OCI-LY1 (cell line): ENCODE measurements around the gene MANSC4.

Source experiments
- H2AFZ ChIP-seq: fragments of 200-600 bp; sonication (generic), shearing (Covaris generic); 2 replicates; pipeline ENCODE4 v1.6.0; 2014; ENCODE audit warnings: antibody characterized with exemption, mild to moderate bottlenecking, low read length
- H3F3A ChIP-seq: fragments of 200-600 bp; sonication (generic), shearing (Covaris generic); 2 replicates; pipeline ENCODE4 v1.6.0; 2014; ENCODE audit warnings: mild to moderate bottlenecking, antibody characterized with exemption, low read length, moderate library complexity; ENCODE audit not compliant: insufficient read depth
- H3K27ac ChIP-seq: fragments of 200-600 bp; sonication (generic); 2 replicates; pipeline ENCODE4 v1.5.1; 2014; ENCODE audit warnings: low read length, mixed run types, mild to moderate bottlenecking, low read depth; ENCODE audit not compliant: poor library complexity, severe bottlenecking
- H3K27me3 ChIP-seq: fragments of 200-600 bp; sonication (generic); 2 replicates; pipeline ENCODE4 v1.6.0; 2014; ENCODE audit warnings: antibody characterized with exemption, mild to moderate bottlenecking, low read length, moderate library complexity; ENCODE audit not compliant: insufficient read depth
- H3K36me3 ChIP-seq: fragments of 200-600 bp; sonication (generic); 2 replicates; pipeline ENCODE4 v1.6.1; 2014; ENCODE audit warnings: mild to moderate bottlenecking, antibody characterized with exemption, low read length, moderate library complexity, mixed read lengths; ENCODE audit not compliant: insufficient read depth
- H3K4me1 ChIP-seq: fragments of 200-600 bp; sonication (generic); 2 replicates; pipeline ENCODE4 v1.5.1; 2014; ENCODE audit warnings: mild to moderate bottlenecking, low read length, moderate library complexity; ENCODE audit not compliant: insufficient read depth, severe bottlenecking
- H3K4me2 ChIP-seq: fragments of 200-600 bp; sonication (generic), shearing (Covaris generic); 2 replicates; pipeline ENCODE4 v1.6.1; 2014; ENCODE audit warnings: low read length
- H3K4me3 ChIP-seq: fragments of 200-600 bp; sonication (generic); 2 replicates; pipeline ENCODE4 v1.5.1; 2014; ENCODE audit warnings: low read length, low read depth, mild to moderate bottlenecking, mixed read lengths; ENCODE audit not compliant: poor library complexity, severe bottlenecking
- H3K79me2 ChIP-seq: fragments of 200-600 bp; shearing (Covaris generic); 2 replicates; pipeline ENCODE4 v1.6.1; 2016; ENCODE audit warnings: mixed run types, low read length, mixed read lengths; ENCODE audit not compliant: insufficient read depth
- H3K9ac ChIP-seq: fragments of 200-600 bp; sonication (generic), shearing (Covaris generic); 2 replicates; pipeline ENCODE4 v1.6.1; 2014; ENCODE audit warnings: mild to moderate bottlenecking, low read length, mixed read lengths
- H3K9me2 ChIP-seq: fragments of 200-600 bp; sonication (generic), shearing (Covaris generic); 2 replicates; pipeline ENCODE4 v1.6.1; 2014; ENCODE audit warnings: low read depth, mild to moderate bottlenecking, low read length, mixed read lengths
- H3K9me3 ChIP-seq: fragments of 200-600 bp; shearing (Covaris generic); 2 replicates; pipeline ENCODE4 v1.6.1; 2014; ENCODE audit warnings: low read length, mixed read lengths
- H4K20me1 ChIP-seq: fragments of 200-600 bp; sonication (generic), shearing (Covaris generic); 2 replicates; pipeline ENCODE4 v1.6.0; 2016; ENCODE audit warnings: mild to moderate bottlenecking, low read length; ENCODE audit not compliant: insufficient read depth
- EZH2 ChIP-seq: fragments of 200-600 bp; sonication (generic), shearing (Covaris generic); IDR thresholded peaks from 2 replicates; pipeline ENCODE4 v1.8.0; 2017; ENCODE audit warnings: borderline replicate concordance, mixed run types, mild to moderate bottlenecking, antibody characterized with exemption, low read length, moderate library complexity, mixed read lengths
- TF ChIP-seq, protein P1 (sequence below): fragments of 200-600 bp; sonication (generic), shearing (Covaris generic); IDR thresholded peaks from 2 replicates; pipeline ENCODE4 v1.5.1; 2017; ENCODE audit warnings: mild to moderate bottlenecking, antibody characterized with exemption, low read length, moderate library complexity, mixed read lengths

MANSC4 gene

DNA sequence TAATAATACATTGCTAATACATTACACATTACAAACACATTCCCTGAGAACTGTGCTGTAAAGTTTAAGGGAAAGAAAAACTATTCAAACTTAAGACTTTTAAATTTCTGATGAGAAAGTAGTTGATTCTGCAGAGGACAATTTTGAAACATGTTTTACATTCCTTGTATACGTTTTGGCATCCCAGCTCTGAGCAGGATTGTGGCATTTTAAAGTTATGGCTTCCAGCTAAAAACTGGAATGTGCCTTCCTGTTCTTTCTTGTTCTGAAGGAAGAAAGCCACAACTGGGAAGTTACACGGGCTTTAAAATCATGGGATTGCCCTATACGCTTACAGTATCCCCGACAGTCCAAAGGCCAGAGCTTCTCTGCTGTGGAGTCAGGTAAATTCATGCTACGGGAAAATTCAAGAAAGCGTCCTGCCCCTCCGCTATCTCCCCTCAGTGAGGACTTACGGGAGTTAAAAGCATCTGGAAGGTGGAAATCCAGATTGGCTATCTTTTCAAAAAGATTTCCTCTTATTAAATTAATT, 10.8 kb downstream of the MANSC4 start:
- TF ChIP-seq, protein P1, sequence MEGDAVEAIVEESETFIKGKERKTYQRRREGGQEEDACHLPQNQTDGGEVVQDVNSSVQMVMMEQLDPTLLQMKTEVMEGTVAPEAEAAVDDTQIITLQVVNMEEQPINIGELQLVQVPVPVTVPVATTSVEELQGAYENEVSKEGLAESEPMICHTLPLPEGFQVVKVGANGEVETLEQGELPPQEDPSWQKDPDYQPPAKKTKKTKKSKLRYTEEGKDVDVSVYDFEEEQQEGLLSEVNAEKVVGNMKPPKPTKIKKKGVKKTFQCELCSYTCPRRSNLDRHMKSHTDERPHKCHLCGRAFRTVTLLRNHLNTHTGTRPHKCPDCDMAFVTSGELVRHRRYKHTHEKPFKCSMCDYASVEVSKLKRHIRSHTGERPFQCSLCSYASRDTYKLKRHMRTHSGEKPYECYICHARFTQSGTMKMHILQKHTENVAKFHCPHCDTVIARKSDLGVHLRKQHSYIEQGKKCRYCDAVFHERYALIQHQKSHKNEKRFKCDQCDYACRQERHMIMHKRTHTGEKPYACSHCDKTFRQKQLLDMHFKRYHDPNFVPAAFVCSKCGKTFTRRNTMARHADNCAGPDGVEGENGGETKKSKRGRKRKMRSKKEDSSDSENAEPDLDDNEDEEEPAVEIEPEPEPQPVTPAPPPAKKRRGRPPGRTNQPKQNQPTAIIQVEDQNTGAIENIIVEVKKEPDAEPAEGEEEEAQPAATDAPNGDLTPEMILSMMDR, result no peak
- no peak for TF ChIP-seq EZH2
- Histone ChIP-seq H3K9me3 (no peaks in the 10 kb centered on the region), H3K4me1 (peaks cover 6% of the 10 kb centered on the region), H3K36me3 (no peaks in the 10 kb centered on the region), H4K20me1 (no peaks in the 10 kb centered on the region), H3K9ac (no peak overlapping the region), H3K79me2 (no peaks in the 10 kb centered on the region), H3F3A (no peaks in the 10 kb centered on the region), H3K4me2 (no peak overlapping the region), H3K4me3 (no peak overlapping the region), H2AFZ (no peak overlapping the region), H3K27ac (no peak overlapping the region), H3K27me3 (no peaks in the 10 kb centered on the region), H3K9me2 (no peaks in the 10 kb centered on the region)

DNA sequence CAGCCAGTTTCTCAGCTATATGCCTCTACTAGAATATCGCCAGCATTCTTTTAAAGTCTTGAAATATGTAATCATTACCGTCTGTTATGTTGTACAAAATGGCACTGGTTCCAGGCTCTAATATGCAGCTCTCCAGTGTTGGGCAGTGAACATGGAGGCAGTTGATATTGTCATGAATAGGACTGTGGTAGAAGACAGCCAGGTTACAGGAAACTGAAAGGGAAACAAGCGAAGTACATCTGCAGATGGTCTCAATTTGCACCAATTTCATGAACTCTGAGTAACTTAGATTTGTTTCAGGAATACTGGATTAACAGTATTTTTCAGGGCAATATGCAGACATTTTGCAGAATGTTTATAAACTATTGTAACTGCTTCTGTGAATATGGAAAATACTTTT, 13.4 kb downstream of the MANSC4 start:
- H3K27me3 ChIP-seq, result no peaks in the 10 kb centered on the region
- no peak overlapping the region for H3K4me2 ChIP-seq
- H3K9ac ChIP-seq, result no peak overlapping the region
- peaks cover 4% of the 10 kb centered on the region for H3K4me1 ChIP-seq
- no peak overlapping the region for H2AFZ ChIP-seq
- H3K79me2 ChIP-seq, result no peaks in the 10 kb centered on the region
- H3K4me3 ChIP-seq, result no peak overlapping the region
- no peaks in the 10 kb centered on the region for H3K9me2 ChIP-seq
- no peaks in the 10 kb centered on the region for H3K9me3 ChIP-seq
- no peak overlapping the region for H3K27ac ChIP-seq
- H3K36me3 ChIP-seq, result no peaks in the 10 kb centered on the region
- H4K20me1 ChIP-seq, result no peaks in the 10 kb centered on the region
- TF ChIP-seq, protein P1, result no peak
- no peak for TF ChIP-seq EZH2
- H3F3A ChIP-seq, result no peaks in the 10 kb centered on the region

DNA sequence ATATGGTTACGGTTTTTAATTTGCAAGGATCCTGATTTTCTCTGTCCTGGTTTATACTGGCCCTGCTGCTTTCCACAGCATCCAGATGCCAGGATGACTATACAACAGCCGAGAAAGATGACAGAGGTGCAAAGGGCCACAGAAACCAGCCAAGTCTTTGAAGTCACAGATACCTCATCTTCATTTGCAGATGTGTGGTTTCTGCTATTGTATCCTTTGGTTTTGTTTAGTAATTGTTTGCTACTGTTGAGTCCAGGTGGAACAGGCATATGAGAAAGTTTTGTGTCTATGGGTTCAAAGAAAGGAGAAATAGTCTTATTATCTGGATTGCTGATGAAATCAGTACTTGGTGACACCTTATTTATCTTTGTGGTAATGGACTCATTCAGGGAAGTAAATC, 17.3 kb downstream of the MANSC4 start:
- Histone ChIP-seq H3K27me3 (no peaks in the 10 kb centered on the region), H3K9ac (no peak overlapping the region), H3K4me2 (no peak overlapping the region), H3K4me3 (no peak overlapping the region), H3F3A (no peaks in the 10 kb centered on the region), H3K36me3 (no peaks in the 10 kb centered on the region), H3K9me2 (no peaks in the 10 kb centered on the region), H3K27ac (no peak overlapping the region), H2AFZ (no peak overlapping the region), H3K79me2 (no peaks in the 10 kb centered on the region), H3K4me1 (no peaks in the 10 kb centered on the region), H4K20me1 (no peaks in the 10 kb centered on the region), H3K9me3 (no peaks in the 10 kb centered on the region)
- TF ChIP-seq EZH2, result no peak
- TF ChIP-seq, protein P1, result no peak
